WI38 (cell line): ENCODE measurements around the gene DHRS12.

Experiments used
- H3K4me3 ChIP-seq: 2 replicates; pipeline ENCODE4 v1.5.1; 2011; ENCODE audit warnings: low read depth, mild to moderate bottlenecking, control low read depth, low read length
- CTCF ChIP-seq: IDR thresholded peaks from 2 replicates; pipeline ENCODE4 v1.5.1; 2012; ENCODE audit warnings: low read depth, mild to moderate bottlenecking, control low read depth, low read length

DHRS12 gene

GRCh38 chr13:51820016-51820597 is 16.1 kb upstream of the DHRS12 start:
- TF ChIP-seq CTCF = no peak
- no peak overlapping the region for H3K4me3 ChIP-seq

GRCh38 chr13:51819544-51819943 is 15.6 kb upstream of the DHRS12 start:
- H3K4me3 ChIP-seq = no peak overlapping the region
- TF ChIP-seq CTCF = no peak

GRCh38 chr13:51818781-51819511 is 15.0 kb upstream of the DHRS12 start:
- no peak for TF ChIP-seq CTCF
- H3K4me3 ChIP-seq = no peak overlapping the region

- H3K4me3 ChIP-seq = no peak overlapping the region
Measured at GRCh38 chr13:51818276-51818675, 14.3 kb upstream of the DHRS12 start.

GRCh38 chr13:51817717-51818116 is 13.8 kb upstream of the DHRS12 start:
- TF ChIP-seq CTCF = no peak

More at GRCh38 chr13:51818276-51818675, 14.3 kb upstream of the DHRS12 start:
- TF ChIP-seq CTCF = no peak

GRCh38 chr13:51816604-51817249 is 12.8 kb upstream of the DHRS12 start:
- no peak for TF ChIP-seq CTCF
- H3K4me3 ChIP-seq = no peak overlapping the region

More at GRCh38 chr13:51817717-51818116, 13.8 kb upstream of the DHRS12 start:
- H3K4me3 ChIP-seq = no peak overlapping the region

GRCh38 chr13:51815848-51816247 is 11.9 kb upstream of the DHRS12 start:
- H3K4me3 ChIP-seq = no peak overlapping the region

More at GRCh38 chr13:51815848-51816247, 11.9 kb upstream of the DHRS12 start:
- TF ChIP-seq CTCF = no peak
